Kidney (tissue), 14 donors: ENCODE results near the gene DNAJC28. TPM values are rescaled to one million over a fixed set of nuclear protein-coding genes. Genes with fewer than 3 reads are reported as not detected.
"Not testable (repeated sequence)": the region's sequence is repeated elsewhere in the genome, so short reads cannot be mapped to it uniquely, and the experiment has no call there.

Source experiments
- DNase-seq, 5 donors: peaks; one replicate each; pipeline ENCODE4 v3.0.0-alpha.2; 2013 to 2020
- FAIRE-seq: peaks from 2 replicates; lab custom pipeline; 2012; peaks lifted over from hg19 to GRCh38; lab: Jason Lieb, UNC
- H3K27ac ChIP-seq, 2 donors: one replicate each; pipeline ENCODE4 v1.7.0; 2013; ENCODE audit warnings: low read depth in 2 of 2, low read length in 2 of 2, inconsistent platforms in 1 of 2
- H3K27me3 ChIP-seq: one replicate; pipeline ENCODE4 v1.7.1; 2013; ENCODE audit warnings: low read length, inconsistent platforms; ENCODE audit not compliant: control insufficient read depth, insufficient read depth
- H3K36me3 ChIP-seq, 3 donors: one replicate each; pipeline versions ENCODE4 v1.7.0 to v1.7.1; 2013; ENCODE audit warnings: low read length in 3 of 3, control low read depth in 1 of 3, inconsistent platforms in 1 of 3; ENCODE audit not compliant: insufficient read depth in 3 of 3, control insufficient read depth in 2 of 3
- H3K4me1 ChIP-seq, 3 donors: one replicate each; pipeline versions ENCODE4 v1.7.0 to v1.7.1; 2013; ENCODE audit warnings: low read length in 3 of 3, inconsistent platforms in 1 of 3, low read depth in 1 of 3; ENCODE audit not compliant: control insufficient read depth in 2 of 3, insufficient read depth in 2 of 3
- H3K4me3 ChIP-seq, 3 donors: one replicate each; pipeline versions ENCODE4 v1.7.0 to v1.8.1; 2013; ENCODE audit warnings: low read length in 3 of 3, control low read depth in 1 of 3, inconsistent platforms in 1 of 3
- H3K9ac ChIP-seq, 3 donors: one replicate each; pipeline versions ENCODE4 v1.7.0 to v1.7.1; 2013; ENCODE audit warnings: low read length in 3 of 3, control low read depth in 1 of 3, inconsistent platforms in 1 of 3
- H3K9me3 ChIP-seq, 3 donors: one replicate each; pipeline versions ENCODE4 v1.7.0 to v1.7.1; 2013; ENCODE audit warnings: low read length in 3 of 3, control low read depth in 1 of 3, inconsistent platforms in 1 of 3; ENCODE audit not compliant: control insufficient read depth in 2 of 3, insufficient read depth in 1 of 3
- intact Hi-C: fragments of 100-400 bp; cut with DNase I; formaldehyde crosslinking; loops from one replicate; pipeline ENCODE4 v1.11.1; 2022
- polyA plus RNA-seq: library from polyadenylated mRNA; stranded (reverse); fragments of 350-450 nt; fragmentation: Illumina TruSeq; extraction: RNeasy Lipid Tissue Mini Kit (QIAGEN cat#74804); gene quantifications from one replicate; pipeline ENCODE4 v1.2.3, GENCODE V29; 2014; ENCODE audit warnings: low read depth, low replicate concordance; ENCODE audit not compliant: insufficient read depth
- total RNA-seq: library from RNA; stranded (reverse); fragmentation: NEBNext Ultra II Directional; extraction: Animal tissue kit (Norgen Biotek cat#: 25700); gene quantifications from one replicate; pipeline ENCODE4 v1.2.1, GENCODE V29; 2021
- TF ChIP-seq, protein P1 (sequence below): IDR thresholded peaks from 3 replicates; pipeline ENCODE4 v1.5.1; 2012; ENCODE audit warnings: mild to moderate bottlenecking, moderate library complexity, borderline replicate concordance; ENCODE audit not compliant: insufficient read depth; ENCODE audit errors: extremely low read depth
- donor health status: control.
- donor health status: control.
- donor health status: control.
- donor health status: control.
- donor health status: control.
- donor health status: DM: yes; HTN: yes; CAD: no.
- donor health status: Normal renal cell carcinoma (clear cell type).

The DNAJC28 gene
- total and polyA plus RNA-seq, 2 donors from 2014 or later = 2.2 to 4.6 TPM

GRCh38 chr21:33452362-33452761, 39.2 kb downstream of the DNAJC28 start:
- Histone ChIP-seq H3K9ac (no peak overlapping the region), H3K36me3 (peaks cover 0 to 7% (median 0%) of the 10 kb centered on the region in 3 donors), H3K27me3 (no peaks in the 10 kb centered on the region), H3K27ac (no peak overlapping the region), H3K4me3 (no peak overlapping the region), H3K9me3 (no peaks in the 10 kb centered on the region), H3K4me1 (no peaks in the 10 kb centered on the region)
- DNase-seq = no peak
- no peak for FAIRE-seq
- TF ChIP-seq, protein P1, sequence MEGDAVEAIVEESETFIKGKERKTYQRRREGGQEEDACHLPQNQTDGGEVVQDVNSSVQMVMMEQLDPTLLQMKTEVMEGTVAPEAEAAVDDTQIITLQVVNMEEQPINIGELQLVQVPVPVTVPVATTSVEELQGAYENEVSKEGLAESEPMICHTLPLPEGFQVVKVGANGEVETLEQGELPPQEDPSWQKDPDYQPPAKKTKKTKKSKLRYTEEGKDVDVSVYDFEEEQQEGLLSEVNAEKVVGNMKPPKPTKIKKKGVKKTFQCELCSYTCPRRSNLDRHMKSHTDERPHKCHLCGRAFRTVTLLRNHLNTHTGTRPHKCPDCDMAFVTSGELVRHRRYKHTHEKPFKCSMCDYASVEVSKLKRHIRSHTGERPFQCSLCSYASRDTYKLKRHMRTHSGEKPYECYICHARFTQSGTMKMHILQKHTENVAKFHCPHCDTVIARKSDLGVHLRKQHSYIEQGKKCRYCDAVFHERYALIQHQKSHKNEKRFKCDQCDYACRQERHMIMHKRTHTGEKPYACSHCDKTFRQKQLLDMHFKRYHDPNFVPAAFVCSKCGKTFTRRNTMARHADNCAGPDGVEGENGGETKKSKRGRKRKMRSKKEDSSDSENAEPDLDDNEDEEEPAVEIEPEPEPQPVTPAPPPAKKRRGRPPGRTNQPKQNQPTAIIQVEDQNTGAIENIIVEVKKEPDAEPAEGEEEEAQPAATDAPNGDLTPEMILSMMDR = no peak
- intact Hi-C loops = no loop called here

GRCh38 chr21:33451634-33452071, 39.9 kb downstream of the DNAJC28 start:
- FAIRE-seq = no peak
- TF ChIP-seq, protein P1 = no peak
- intact Hi-C loops = no loop called here
- Histone ChIP-seq H3K9ac (no peak overlapping the region), H3K9me3 (no peaks in the 10 kb centered on the region), H3K4me3 (no peak overlapping the region), H3K27ac (no peak overlapping the region), H3K4me1 (no peaks in the 10 kb centered on the region), H3K27me3 (no peaks in the 10 kb centered on the region), H3K36me3 (peaks cover 0 to 7% (median 4%) of the 10 kb centered on the region in 3 donors)
- peak in 1 of 5 donors; percentile 90 for DNase-seq

GRCh38 chr21:33449616-33450015, 41.9 kb downstream of the DNAJC28 start:
- Histone ChIP-seq H3K4me1 (no peaks in the 10 kb centered on the region), H3K4me3 (no peak overlapping the region), H3K9me3 (no peaks in the 10 kb centered on the region), H3K36me3 (peaks cover 0 to 5% (median 4%) of the 10 kb centered on the region in 3 donors), H3K9ac (no peak overlapping the region), H3K27me3 (no peaks in the 10 kb centered on the region), H3K27ac (no peak overlapping the region)
- DNase-seq (no peak), FAIRE-seq (no peak)
- intact Hi-C loops = no loop called here
- TF ChIP-seq, protein P1 = no peak

- intact Hi-C loops, FAIRE-seq: not testable (repeated sequence)
These were observed 44.9 kb downstream of the DNAJC28 start for GRCh38 chr21:33446620-33447019.

More at GRCh38 chr21:33446620-33447019, 44.9 kb downstream of the DNAJC28 start:
- DNase-seq, H3K4me1 ChIP-seq, H3K9ac ChIP-seq, H3K27me3 ChIP-seq, H3K9me3 ChIP-seq, H3K27ac ChIP-seq, H3K36me3 ChIP-seq, H3K4me3 ChIP-seq: not testable (repeated sequence)
